Endometrial microvascular endothelial cells (primary cell): Measurements from ENCODE around the gene GMNN. TPM values are rescaled to one million over a fixed set of nuclear protein-coding genes. Genes with fewer than 3 reads are reported as not detected.

Source experiments
- in situ Hi-C: cut with HindIII; loops from 2 replicates; pipeline ENCODE4 v1.10.0; 2017; ENCODE audit warnings: low sequenced_read_pairs, low pct_unique_long_range_greater_than_20kb; ENCODE audit errors: inconsistent ontology term
- total RNA-seq: library from RNA; depleted of rRNA; stranded (reverse); fragments of >200 nt; gene quantifications from one replicate; pipeline ENCODE4 v1.2.3, GENCODE V29; 2015; ENCODE audit errors: inconsistent ontology term

The GMNN gene
- total RNA-seq, 1 donor from 2014 or later: 32.7 TPM

- in situ Hi-C loops: no loop called here
Observed at GRCh38 chr6:24832794-24833193, 58.1 kb downstream of the GMNN start.

GRCh38 chr6:24833711-24834386 is 59.1 kb downstream of the GMNN start:
- in situ Hi-C loops: no loop called here

Other genes starting within 250 kb of the GMNN start
- gene KIAA0319, start 128.7 kb upstream of the GMNN start, total RNA-seq: not detected
- 27.6 TPM for gene TDP2, start 108.0 kb upstream of the GMNN start, total RNA-seq
- 3.6 TPM for gene ACOT13, start 107.9 kb upstream of the GMNN start, total RNA-seq
- gene C6orf62, start 55.8 kb upstream of the GMNN start, total RNA-seq: 165 TPM
- gene ARMH2, start 24.0 kb downstream of the GMNN start, total RNA-seq: not detected
- not detected for gene RIPOR2, start 161.0 kb downstream of the GMNN start, total RNA-seq